HepG2 (cell line): ENCODE data around the gene CEP135. TPM values are rescaled to one million over a fixed set of nuclear protein-coding genes. Genes with fewer than 3 reads are reported as not detected.

Experiments
- ATAC-seq: fragments of 200-7000 bp; cut with Tn5 transposase; 3 replicates; pipeline ENCODE4 v1.9.1; 2020; ENCODE audit warnings: mild to moderate bottlenecking, moderate library complexity
- BruUV-seq: library from RNA; stranded (reverse); fragments of 400-500 nt; replicated peaks from 2 replicates; lab custom pipeline; 2021; lab: Mats Ljungman, UMichigan
- CTCF ChIA-PET: fragments of 300-600 bp; formaldehyde crosslinking; extraction: SDS; loops from one replicate; lab custom pipeline; 2021; ENCODE audit warnings: low total read pairs, inconsistent platforms, low intra/inter-chr PET ratio; lab: Yijun Ruan, JAX
- POLR2A ChIA-PET: fragments of 350-600 bp; sonication (Branson Sonifier 250); formaldehyde crosslinking; loops from one replicate; lab custom pipeline; 2020; ENCODE audit warnings: antibody characterized with exemption, inconsistent platforms; lab: Yijun Ruan, JAX
- DNase-seq: peaks from one replicate; pipeline ENCODE4 v3.0.0-alpha.2; 2015; ENCODE audit warnings: low spot score
- FAIRE-seq: peaks from 3 replicates; lab custom pipeline; 2011; peaks lifted over from hg19 to GRCh38; lab: Jason Lieb, UNC
- H2AFZ ChIP-seq: one replicate; pipeline ENCODE4 v1.6.1; 2011; ENCODE audit warnings: low read length, inconsistent platforms
- H3K27ac ChIP-seq: fragments of 300-600 bp; 3 replicates; pipeline ENCODE4 v1.8.0; 2011; ENCODE audit warnings: mixed run types, mild to moderate bottlenecking, mixed read lengths, low read length, inconsistent platforms; ENCODE audit not compliant: insufficient read depth; ENCODE audit errors: extremely low read length
- H3K27me3 ChIP-seq, 2 experiments: fragments of 200-600 bp in 1 of 2; 2 replicates in 1 of 2; 3 replicates in 1 of 2; pipeline versions ENCODE4 v1.6.0 to v1.8.0; 2011; ENCODE audit warnings: low read length in 2 of 2, mild to moderate bottlenecking in 2 of 2, moderate library complexity in 2 of 2, inconsistent platforms in 1 of 2; ENCODE audit not compliant: insufficient read depth in 2 of 2, control insufficient read depth in 1 of 2
- H3K36me3 ChIP-seq, 2 experiments: fragments of 200-600 bp in 1 of 2; replicated peaks in 1 of 2; 2 replicates in 1 of 2; 3 replicates in 1 of 2; pipeline versions ENCODE4 v1.5.1 to v1.8.0; 2011; ENCODE audit warnings: low read length in 2 of 2, inconsistent platforms in 1 of 2; ENCODE audit not compliant: insufficient read depth in 2 of 2, control insufficient read depth in 1 of 2
- H3K4me1 ChIP-seq: 2 replicates; pipeline ENCODE4 v1.5.1; 2012; ENCODE audit warnings: low read length, inconsistent platforms; ENCODE audit not compliant: insufficient read depth
- H3K4me2 ChIP-seq: 2 replicates; pipeline ENCODE4 v1.6.0; 2011; ENCODE audit warnings: low read depth, low read length, inconsistent platforms
- H3K4me3 ChIP-seq, 3 experiments: fragments of 200-600 bp in 1 of 3; sonication (generic), shearing (Covaris generic) in 1 of 3; replicated peaks in 1 of 3; 2 replicates each; pipeline ENCODE4 v1.5.1; 2011 to 2016; ENCODE audit warnings: low read length in 3 of 3, inconsistent platforms in 2 of 3, low read depth in 2 of 3, mild to moderate bottlenecking in 2 of 3, control low read depth in 1 of 3, mixed read lengths in 1 of 3; ENCODE audit not compliant: insufficient read depth in 1 of 3
- H3K79me2 ChIP-seq: one replicate; pipeline ENCODE4 v1.6.1; 2011; ENCODE audit warnings: low read length, inconsistent platforms; ENCODE audit not compliant: insufficient read depth
- H3K9ac ChIP-seq: 2 replicates; pipeline ENCODE4 v1.6.0; 2011; ENCODE audit warnings: mild to moderate bottlenecking, low read depth, low read length, inconsistent platforms; ENCODE audit not compliant: insufficient read depth
- H3K9me3 ChIP-seq: 2 replicates; pipeline ENCODE4 v1.5.1; 2012; ENCODE audit warnings: mild to moderate bottlenecking, low read length
- H4K20me1 ChIP-seq: 2 replicates; pipeline ENCODE4 v1.6.0; 2011; ENCODE audit warnings: inconsistent platforms, mild to moderate bottlenecking, low read length, moderate library complexity; ENCODE audit not compliant: insufficient read depth
- DPF2 ChIP-seq: sonication (generic); formaldehyde crosslinking; IDR thresholded peaks from 2 replicates; pipeline ENCODE4 v1.4.0; 2020; ENCODE audit warnings: mild to moderate bottlenecking, low read depth, missing genetic modification reagents, borderline replicate concordance
- MBD4 ChIP-seq: IDR thresholded peaks from 2 replicates; pipeline ENCODE4 v1.6.1; 2012; ENCODE audit warnings: low read length, inconsistent platforms, borderline replicate concordance
- MED13 ChIP-seq: sonication (generic); formaldehyde crosslinking; IDR thresholded peaks from 2 replicates; pipeline ENCODE4 v1.5.0; 2020; ENCODE audit warnings: missing genetic modification reagents
- MXD4 ChIP-seq: IDR thresholded peaks from 2 replicates; pipeline ENCODE4 v1.6.1; 2016; ENCODE audit warnings: mild to moderate bottlenecking, missing biosample characterization, missing genetic modification reagents
- RELA ChIP-seq: sonication (generic); formaldehyde crosslinking; IDR thresholded peaks from 2 replicates; pipeline ENCODE4 v1.4.0; 2020; ENCODE audit warnings: missing genetic modification reagents
- SOX5 ChIP-seq: IDR thresholded peaks from 2 replicates; pipeline ENCODE4 v1.6.1; 2016; ENCODE audit warnings: borderline replicate concordance
- SP2 ChIP-seq: sonication (generic); formaldehyde crosslinking; IDR thresholded peaks from 2 replicates; pipeline ENCODE4 v1.5.1; 2020; ENCODE audit warnings: mild to moderate bottlenecking, missing genetic modification reagents
- ZBTB7A ChIP-seq: sonication (generic); formaldehyde crosslinking; IDR thresholded peaks from 2 replicates; pipeline ENCODE4 v1.8.0; 2022; ENCODE audit warnings: mild to moderate bottlenecking, missing genetic modification reagents
- ZNF350 ChIP-seq: sonication (generic); formaldehyde crosslinking; IDR thresholded peaks from 2 replicates; pipeline ENCODE4 v1.4.0; 2020; ENCODE audit warnings: mild to moderate bottlenecking, low read depth, missing genetic modification reagents, borderline replicate concordance
- ZNF549 ChIP-seq: sonication (generic); formaldehyde crosslinking; IDR thresholded peaks from 2 replicates; pipeline ENCODE4 v1.5.0; 2020; ENCODE audit warnings: missing genetic modification reagents
- ZNF567 ChIP-seq: sonication (generic); formaldehyde crosslinking; IDR thresholded peaks from 2 replicates; pipeline ENCODE4 v1.8.1; 2023; ENCODE audit warnings: mild to moderate bottlenecking, missing genetic modification reagents, borderline replicate concordance
- ZNF616 ChIP-seq: sonication (generic); formaldehyde crosslinking; IDR thresholded peaks from 2 replicates; pipeline ENCODE4 v1.5.0; 2020; ENCODE audit warnings: low read depth, mild to moderate bottlenecking, missing genetic modification reagents
- WGBS: methylation state at CpG from one replicate; pipeline ENCODE4 v1.1.6; 2017; ENCODE audit warnings: low lambda C conversion rate; 5-methylcytosine and 5-hydroxymethylcytosine counted together
- in situ Hi-C: cut with HindIII; loops from 2 replicates; pipeline ENCODE4 v1.10.0; 2017; ENCODE audit warnings: low pct_unique_long_range_greater_than_20kb; ENCODE audit not compliant: extremely low pct_ligation_motif_present
- intact Hi-C: fragments of 100-400 bp; cut with micrococcal nuclease; formaldehyde crosslinking; loops from one replicate; pipeline ENCODE4 v1.10.0; 2022; ENCODE audit not compliant: unreplicated experiment
- polyA plus RNA-seq, 8 experiments: library from polyadenylated mRNA; depleted of rRNA in 3 of 8; stranded (reverse) in 7 of 8; unstranded in 1 of 8; fragments of >200 nt; fragmentation: Illumina TruSeq in 4 of 8; extraction: Trizol in 4 of 8; gene quantifications; 2 replicates each; pipeline versions ENCODE4 v1.2.1 to v1.2.3, GENCODE V29; 2011 to 2016; ENCODE audit warnings: low read depth in 4 of 8, missing spikeins in 1 of 8, mixed read lengths in 1 of 8; ENCODE audit not compliant: insufficient read depth in 1 of 8
- total RNA-seq, 5 experiments: library from RNA; depleted of rRNA; stranded (reverse); fragments of >200 nt; fragmentation: Illumina TruSeq; extraction: Trizol; gene quantifications; 2 replicates each; pipeline ENCODE4 v1.2.3, GENCODE V29; 2016; ENCODE audit warnings: low read depth in 1 of 5
- TF ChIP-seq, protein P1 (sequence below): IDR thresholded peaks from 2 replicates; pipeline ENCODE4 v1.6.1; 2016; ENCODE audit warnings: control low read depth
- TF ChIP-seq, protein P2 (sequence below): sonication (generic); formaldehyde crosslinking; IDR thresholded peaks from 2 replicates; pipeline ENCODE4 v1.8.1; 2023; ENCODE audit warnings: mild to moderate bottlenecking, missing genetic modification reagents
- TF ChIP-seq, protein P3 (sequence below): sonication (generic); formaldehyde crosslinking; IDR thresholded peaks from 2 replicates; pipeline ENCODE4 v1.8.1; 2023; ENCODE audit warnings: mild to moderate bottlenecking, missing genetic modification reagents
- TF ChIP-seq, protein P4 (sequence below): sonication (generic); formaldehyde crosslinking; IDR thresholded peaks from 2 replicates; pipeline ENCODE4 v1.4.0; 2020; ENCODE audit warnings: low read depth, mild to moderate bottlenecking, missing genetic modification reagents
- TF ChIP-seq, protein P5 (sequence below), 2 experiments: sonication (generic) in 1 of 2; formaldehyde crosslinking in 1 of 2; IDR thresholded peaks; 2 replicates each; pipeline versions ENCODE4 v1.4.0 to v1.6.1; 2016 to 2020; ENCODE audit warnings: borderline replicate concordance in 1 of 2, low read depth in 1 of 2, mild to moderate bottlenecking in 1 of 2, missing genetic modification reagents in 1 of 2

Gene CEP135
- total and polyA plus RNA-seq, 2 of the 13 experiments (the other 11 are each of a cell fraction or from before 2014, with no cell fraction given): 1.7 to 8.8 TPM

DNA sequence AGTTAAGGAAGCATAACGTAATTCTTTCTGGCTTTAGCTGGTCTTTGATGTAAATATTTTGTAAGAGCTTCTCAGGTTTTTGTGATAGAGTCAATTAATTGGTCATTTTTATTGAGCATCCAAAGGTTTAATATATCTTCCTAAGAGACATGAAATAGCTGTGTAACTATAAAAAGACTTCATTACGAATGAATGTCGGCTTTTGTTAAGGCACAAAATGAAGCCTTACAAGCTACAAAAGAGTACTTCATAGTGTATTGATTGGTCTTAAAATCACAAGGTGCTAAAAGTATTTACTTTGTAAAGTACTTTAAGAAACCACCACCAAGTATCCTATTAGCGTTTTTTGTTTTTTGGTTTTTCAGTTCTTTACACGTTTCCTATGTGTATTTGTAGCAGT is 104.2 kb downstream of the CEP135 start:
- WGBS: 85% methylated on average over 5 of the region's 5 CpGs
- no peak overlapping the region for H3K9ac ChIP-seq
- H2AFZ ChIP-seq: no peak overlapping the region
- no peaks in the 10 kb centered on the region for H3K79me2 ChIP-seq
- no TSS peak for BruUV-seq
- H3K27ac ChIP-seq: no peak overlapping the region
- POLR2A ChIA-PET: no interaction called here
- FAIRE-seq (no peak), ATAC-seq (no peak), DNase-seq (no peak)
- no peak overlapping the region for H3K4me2 ChIP-seq
- peaks cover 0 to 3% of the 10 kb centered on the region in 2 experiments; a peak in 1 of 5 replicates for H3K27me3 ChIP-seq
- no peak overlapping the region for H3K4me3 ChIP-seq
- no peaks in the 10 kb centered on the region for H3K36me3 ChIP-seq
- no peaks in the 10 kb centered on the region for H3K9me3 ChIP-seq
- CTCF ChIA-PET: no interaction called here
- in situ Hi-C loops: no loop called here
- intact Hi-C loops: no loop called here
- H3K4me1 ChIP-seq: peaks cover 45% of the 10 kb centered on the region
- no peaks in the 10 kb centered on the region for H4K20me1 ChIP-seq
- TF ChIP-seq, protein P1, sequence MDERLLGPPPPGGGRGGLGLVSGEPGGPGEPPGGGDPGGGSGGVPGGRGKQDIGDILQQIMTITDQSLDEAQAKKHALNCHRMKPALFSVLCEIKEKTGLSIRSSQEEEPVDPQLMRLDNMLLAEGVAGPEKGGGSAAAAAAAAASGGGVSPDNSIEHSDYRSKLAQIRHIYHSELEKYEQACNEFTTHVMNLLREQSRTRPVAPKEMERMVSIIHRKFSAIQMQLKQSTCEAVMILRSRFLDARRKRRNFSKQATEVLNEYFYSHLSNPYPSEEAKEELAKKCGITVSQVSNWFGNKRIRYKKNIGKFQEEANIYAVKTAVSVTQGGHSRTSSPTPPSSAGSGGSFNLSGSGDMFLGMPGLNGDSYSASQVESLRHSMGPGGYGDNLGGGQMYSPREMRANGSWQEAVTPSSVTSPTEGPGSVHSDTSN (CRISPR knock-in tag): no peak
- no peak for TF ChIP-seq SOX5 (CRISPR knock-in tag)
- TF ChIP-seq ZNF350 (CRISPR knock-in tag): no peak
- TF ChIP-seq ZNF549 (CRISPR knock-in tag): no peak
- no peak for TF ChIP-seq MBD4
- TF ChIP-seq MED13 (CRISPR knock-in tag): no peak
- no peak for TF ChIP-seq ZBTB7A (CRISPR knock-in tag)
- TF ChIP-seq RELA (CRISPR knock-in tag): no peak
- TF ChIP-seq, protein P2, sequence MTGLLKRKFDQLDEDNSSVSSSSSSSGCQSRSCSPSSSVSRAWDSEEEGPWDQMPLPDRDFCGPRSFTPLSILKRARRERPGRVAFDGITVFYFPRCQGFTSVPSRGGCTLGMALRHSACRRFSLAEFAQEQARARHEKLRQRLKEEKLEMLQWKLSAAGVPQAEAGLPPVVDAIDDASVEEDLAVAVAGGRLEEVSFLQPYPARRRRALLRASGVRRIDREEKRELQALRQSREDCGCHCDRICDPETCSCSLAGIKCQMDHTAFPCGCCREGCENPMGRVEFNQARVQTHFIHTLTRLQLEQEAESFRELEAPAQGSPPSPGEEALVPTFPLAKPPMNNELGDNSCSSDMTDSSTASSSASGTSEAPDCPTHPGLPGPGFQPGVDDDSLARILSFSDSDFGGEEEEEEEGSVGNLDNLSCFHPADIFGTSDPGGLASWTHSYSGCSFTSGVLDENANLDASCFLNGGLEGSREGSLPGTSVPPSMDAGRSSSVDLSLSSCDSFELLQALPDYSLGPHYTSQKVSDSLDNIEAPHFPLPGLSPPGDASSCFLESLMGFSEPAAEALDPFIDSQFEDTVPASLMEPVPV (CRISPR knock-in tag): no peak
- TF ChIP-seq, protein P3, sequence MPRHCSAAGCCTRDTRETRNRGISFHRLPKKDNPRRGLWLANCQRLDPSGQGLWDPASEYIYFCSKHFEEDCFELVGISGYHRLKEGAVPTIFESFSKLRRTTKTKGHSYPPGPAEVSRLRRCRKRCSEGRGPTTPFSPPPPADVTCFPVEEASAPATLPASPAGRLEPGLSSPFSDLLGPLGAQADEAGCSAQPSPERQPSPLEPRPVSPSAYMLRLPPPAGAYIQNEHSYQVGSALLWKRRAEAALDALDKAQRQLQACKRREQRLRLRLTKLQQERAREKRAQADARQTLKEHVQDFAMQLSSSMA: no peak
- TF ChIP-seq ZNF616: no peak
- TF ChIP-seq, protein P4, sequence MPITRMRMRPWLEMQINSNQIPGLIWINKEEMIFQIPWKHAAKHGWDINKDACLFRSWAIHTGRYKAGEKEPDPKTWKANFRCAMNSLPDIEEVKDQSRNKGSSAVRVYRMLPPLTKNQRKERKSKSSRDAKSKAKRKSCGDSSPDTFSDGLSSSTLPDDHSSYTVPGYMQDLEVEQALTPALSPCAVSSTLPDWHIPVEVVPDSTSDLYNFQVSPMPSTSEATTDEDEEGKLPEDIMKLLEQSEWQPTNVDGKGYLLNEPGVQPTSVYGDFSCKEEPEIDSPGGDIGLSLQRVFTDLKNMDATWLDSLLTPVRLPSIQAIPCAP (CRISPR knock-in tag): no peak
- TF ChIP-seq MXD4 (CRISPR knock-in tag): no peak
- no peak for TF ChIP-seq DPF2 (CRISPR knock-in tag)
- no peak for TF ChIP-seq SP2 (CRISPR knock-in tag)
- TF ChIP-seq ZNF567: no peak
- TF ChIP-seq, protein P5, sequence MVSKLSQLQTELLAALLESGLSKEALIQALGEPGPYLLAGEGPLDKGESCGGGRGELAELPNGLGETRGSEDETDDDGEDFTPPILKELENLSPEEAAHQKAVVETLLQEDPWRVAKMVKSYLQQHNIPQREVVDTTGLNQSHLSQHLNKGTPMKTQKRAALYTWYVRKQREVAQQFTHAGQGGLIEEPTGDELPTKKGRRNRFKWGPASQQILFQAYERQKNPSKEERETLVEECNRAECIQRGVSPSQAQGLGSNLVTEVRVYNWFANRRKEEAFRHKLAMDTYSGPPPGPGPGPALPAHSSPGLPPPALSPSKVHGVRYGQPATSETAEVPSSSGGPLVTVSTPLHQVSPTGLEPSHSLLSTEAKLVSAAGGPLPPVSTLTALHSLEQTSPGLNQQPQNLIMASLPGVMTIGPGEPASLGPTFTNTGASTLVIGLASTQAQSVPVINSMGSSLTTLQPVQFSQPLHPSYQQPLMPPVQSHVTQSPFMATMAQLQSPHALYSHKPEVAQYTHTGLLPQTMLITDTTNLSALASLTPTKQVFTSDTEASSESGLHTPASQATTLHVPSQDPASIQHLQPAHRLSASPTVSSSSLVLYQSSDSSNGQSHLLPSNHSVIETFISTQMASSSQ (IDR thresholded peaks at IDR 0.05; ENCODE audit: low read depth): no peak
- TF ChIP-seq, protein P5 (CRISPR knock-in tag; IDR thresholded peaks at IDR 0.05; ENCODE audit: borderline replicate concordance): no peak
